ENCODE results near the gene SH3BP1. TPM values are rescaled to one million over a fixed set of nuclear protein-coding genes. Genes with fewer than 3 reads are reported as not detected.
A peak's percentile ranks its signal among the peaks of the same experiment; 100 is the strongest.

SH3BP1 gene
- total and polyA plus RNA-seq, 2 of the 13 experiments (the other 11 are each of a cell fraction or from before 2014, with no cell fraction given), result 8.4 to 18.5 TPM

GRCh38 chr22:37633625-37634416 is 5.6 kb upstream of the SH3BP1 start (continued):
- TF ChIP-seq ARID5B (CRISPR knock-in tag; IDR thresholded peaks at IDR 0.05), result peak; percentile 25; the same call in 1 of the 2 replicates
- no peak for TF ChIP-seq IRF1 (CRISPR knock-in tag; IDR thresholded peaks at IDR 0.05; ENCODE audit: low read depth)
- TF ChIP-seq ZNF432 (CRISPR knock-in tag; IDR thresholded peaks at IDR 0.05; ENCODE audit: borderline replicate concordance), result no peak
- no peak for TF ChIP-seq HBP1 (CRISPR knock-in tag; IDR thresholded peaks at IDR 0.05; ENCODE audit: low read depth)
- no peak for TF ChIP-seq MAFF (IDR thresholded peaks at IDR 0.05; ENCODE audit: low read depth, low read length)
- TF ChIP-seq GPN1 (CRISPR knock-in tag; IDR thresholded peaks at IDR 0.05; ENCODE audit: borderline replicate concordance), result no peak
- TF ChIP-seq PCBP1 (IDR thresholded peaks at IDR 0.05; ENCODE audit: borderline replicate concordance, low read depth, low read length), result peak; percentile 76; the same call in 1 of the 2 replicates
- no peak; the same call in 1 of the 2 replicates for TF ChIP-seq ZNF639 (CRISPR knock-in tag; conservative IDR thresholded peaks at IDR 0.05)
- peak; percentile 31; the same call in 1 of the 2 replicates for TF ChIP-seq PHF20 (CRISPR knock-in tag; IDR thresholded peaks at IDR 0.05)
- TF ChIP-seq TERF1 (CRISPR knock-in tag; IDR thresholded peaks at IDR 0.05), result no peak
- no peak; the same call in 1 of the 2 replicates for TF ChIP-seq SNAPC4 (CRISPR knock-in tag; IDR thresholded peaks at IDR 0.05)
- 0 out of 2 replicates have a peak, but pooled peaks have one; percentile 59 for TF ChIP-seq TMF1 (CRISPR knock-in tag; IDR thresholded peaks at IDR 0.05; ENCODE audit: low read depth)
- TF ChIP-seq KAT7 (CRISPR knock-in tag; IDR thresholded peaks at IDR 0.05; ENCODE audit: borderline replicate concordance), result no peak; the same call in 1 of the 2 replicates
- no peak for TF ChIP-seq ADNP (CRISPR knock-in tag; IDR thresholded peaks at IDR 0.05)

All from HepG2 (cell line).